Middle frontal gyrus (tissue), 1 donor: ENCODE measurements around the gene PRPF6.

Experiments
- DNase-seq: peaks from one replicate; pipeline ENCODE4 v3.0.0-alpha.2; 2015; ENCODE audit warnings: low spot score; ENCODE audit errors: extremely low spot score

The PRPF6 gene, protein sequence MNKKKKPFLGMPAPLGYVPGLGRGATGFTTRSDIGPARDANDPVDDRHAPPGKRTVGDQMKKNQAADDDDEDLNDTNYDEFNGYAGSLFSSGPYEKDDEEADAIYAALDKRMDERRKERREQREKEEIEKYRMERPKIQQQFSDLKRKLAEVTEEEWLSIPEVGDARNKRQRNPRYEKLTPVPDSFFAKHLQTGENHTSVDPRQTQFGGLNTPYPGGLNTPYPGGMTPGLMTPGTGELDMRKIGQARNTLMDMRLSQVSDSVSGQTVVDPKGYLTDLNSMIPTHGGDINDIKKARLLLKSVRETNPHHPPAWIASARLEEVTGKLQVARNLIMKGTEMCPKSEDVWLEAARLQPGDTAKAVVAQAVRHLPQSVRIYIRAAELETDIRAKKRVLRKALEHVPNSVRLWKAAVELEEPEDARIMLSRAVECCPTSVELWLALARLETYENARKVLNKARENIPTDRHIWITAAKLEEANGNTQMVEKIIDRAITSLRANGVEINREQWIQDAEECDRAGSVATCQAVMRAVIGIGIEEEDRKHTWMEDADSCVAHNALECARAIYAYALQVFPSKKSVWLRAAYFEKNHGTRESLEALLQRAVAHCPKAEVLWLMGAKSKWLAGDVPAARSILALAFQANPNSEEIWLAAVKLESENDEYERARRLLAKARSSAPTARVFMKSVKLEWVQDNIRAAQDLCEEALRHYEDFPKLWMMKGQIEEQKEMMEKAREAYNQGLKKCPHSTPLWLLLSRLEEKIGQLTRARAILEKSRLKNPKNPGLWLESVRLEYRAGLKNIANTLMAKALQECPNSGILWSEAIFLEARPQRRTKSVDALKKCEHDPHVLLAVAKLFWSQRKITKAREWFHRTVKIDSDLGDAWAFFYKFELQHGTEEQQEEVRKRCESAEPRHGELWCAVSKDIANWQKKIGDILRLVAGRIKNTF

DNA sequence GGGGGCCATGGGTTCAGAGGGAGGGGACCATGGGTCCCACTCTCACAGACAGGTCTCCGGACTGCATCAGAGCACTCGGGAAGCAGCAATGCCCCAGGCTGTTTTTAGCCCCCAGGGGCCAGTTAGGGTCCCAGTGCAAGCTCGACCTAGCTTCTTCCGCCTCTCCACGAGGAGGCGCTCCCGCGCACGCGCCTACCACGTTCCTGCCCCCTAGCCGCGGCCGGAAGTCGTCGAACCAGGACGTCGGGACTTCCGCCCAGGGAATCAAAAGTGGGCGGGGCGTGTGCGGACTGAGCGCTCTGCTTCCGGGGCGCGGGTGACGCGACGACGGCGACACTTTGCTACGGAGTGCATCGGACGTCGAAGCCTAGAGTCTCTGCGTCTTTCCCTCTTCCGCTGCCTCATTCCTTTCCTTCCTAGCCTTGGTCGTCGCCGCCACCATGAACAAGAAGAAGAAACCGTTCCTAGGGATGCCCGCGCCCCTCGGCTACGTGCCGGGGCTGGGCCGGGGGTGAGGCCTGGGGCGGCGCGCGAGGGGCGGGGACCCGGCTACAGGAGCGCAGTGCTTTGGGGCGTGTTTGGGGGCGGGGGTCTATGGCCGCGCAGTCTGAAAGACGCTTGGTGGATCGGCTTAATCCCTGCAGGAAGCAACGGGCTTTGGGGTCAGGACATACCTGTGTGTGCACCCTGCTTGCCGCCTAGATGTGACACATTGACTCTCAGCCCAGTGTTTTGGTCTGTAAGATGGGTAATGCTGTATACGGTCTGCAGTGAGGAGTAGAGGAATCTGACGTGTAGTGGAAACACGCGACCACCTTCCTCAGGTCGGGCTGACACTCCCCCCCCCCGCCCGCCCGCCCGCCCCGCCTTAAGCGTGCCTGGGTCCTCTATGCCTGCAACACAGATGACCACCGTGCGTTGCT lies at the start of gene PRPF6:
PRPF6 (plus strand) TSS at position 327 of the 923 bp plus-strand sequence; CDS start at position 441, 114 bp downstream.
- DNase-seq: peak; percentile 97

DNA sequence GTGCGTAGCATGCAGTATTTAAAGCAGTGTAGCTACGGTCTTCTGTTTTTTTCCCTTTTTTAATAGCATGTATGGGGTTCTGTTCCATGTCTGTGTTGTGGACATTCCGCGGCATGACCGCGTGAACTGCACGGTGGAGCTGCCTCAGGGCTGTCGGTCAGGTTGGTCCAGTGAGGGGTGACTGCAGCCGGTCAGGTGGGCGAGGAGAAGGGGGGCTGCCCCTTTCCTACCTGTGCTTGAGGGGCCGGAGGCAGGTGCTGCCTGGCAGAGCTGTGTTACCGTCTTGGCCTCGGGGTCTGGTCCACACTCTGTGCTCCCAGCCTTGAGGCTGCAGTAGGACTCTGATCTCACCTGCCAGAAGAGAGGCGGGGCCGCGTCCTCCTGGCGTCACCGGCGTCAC lies 49.2 kb upstream of the PRPF6 start:
- DNase-seq: no peak

DNA sequence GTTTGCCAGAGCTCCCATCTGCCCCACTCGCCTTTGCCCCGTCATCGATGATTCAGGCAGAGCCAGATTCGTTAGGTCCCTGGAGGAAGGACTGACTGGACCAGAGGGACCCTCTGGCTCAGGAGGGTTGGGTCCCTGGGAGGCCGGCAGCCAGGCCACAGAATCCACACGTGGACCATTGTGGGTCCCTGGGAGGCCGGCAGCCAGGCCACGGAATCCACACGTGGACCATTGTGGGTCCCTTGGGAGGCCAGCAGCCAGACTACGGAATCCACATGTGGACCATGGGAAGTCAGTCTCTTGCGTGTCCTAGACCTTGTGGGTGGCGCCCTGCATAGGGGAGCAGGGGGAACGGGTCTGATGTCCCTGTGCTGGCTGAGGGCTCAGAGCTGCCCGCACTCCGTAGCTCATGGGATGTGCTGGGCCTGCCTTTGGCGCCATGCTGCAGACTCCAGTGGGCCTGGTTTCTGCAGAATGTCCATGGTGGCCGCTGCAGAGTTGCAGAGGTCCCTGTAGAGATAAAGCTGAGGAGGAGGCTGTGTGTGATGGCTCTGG lies 48.2 kb upstream of the PRPF6 start:
- no peak for DNase-seq

DNA sequence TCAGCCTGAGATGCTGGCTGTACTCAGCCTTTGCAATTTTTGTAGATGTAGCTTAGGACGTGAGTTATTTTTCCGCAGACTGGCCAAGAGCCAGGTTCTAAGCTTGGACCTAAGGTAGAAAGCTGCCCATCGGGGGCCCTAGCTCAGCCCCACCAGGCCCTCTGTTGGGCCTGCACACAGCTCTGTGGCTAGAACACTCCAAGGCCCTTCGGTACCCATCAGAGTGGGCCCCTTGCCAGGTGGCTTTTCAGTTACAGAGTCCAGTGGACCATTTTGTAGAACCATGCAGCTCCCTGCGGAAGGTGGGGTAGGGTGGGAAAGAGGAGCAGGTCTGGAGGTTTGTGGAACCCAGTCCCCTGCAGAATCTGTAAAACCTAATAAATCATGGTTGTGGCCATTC lies 47.3 kb upstream of the PRPF6 start:
- no peak for DNase-seq

DNA sequence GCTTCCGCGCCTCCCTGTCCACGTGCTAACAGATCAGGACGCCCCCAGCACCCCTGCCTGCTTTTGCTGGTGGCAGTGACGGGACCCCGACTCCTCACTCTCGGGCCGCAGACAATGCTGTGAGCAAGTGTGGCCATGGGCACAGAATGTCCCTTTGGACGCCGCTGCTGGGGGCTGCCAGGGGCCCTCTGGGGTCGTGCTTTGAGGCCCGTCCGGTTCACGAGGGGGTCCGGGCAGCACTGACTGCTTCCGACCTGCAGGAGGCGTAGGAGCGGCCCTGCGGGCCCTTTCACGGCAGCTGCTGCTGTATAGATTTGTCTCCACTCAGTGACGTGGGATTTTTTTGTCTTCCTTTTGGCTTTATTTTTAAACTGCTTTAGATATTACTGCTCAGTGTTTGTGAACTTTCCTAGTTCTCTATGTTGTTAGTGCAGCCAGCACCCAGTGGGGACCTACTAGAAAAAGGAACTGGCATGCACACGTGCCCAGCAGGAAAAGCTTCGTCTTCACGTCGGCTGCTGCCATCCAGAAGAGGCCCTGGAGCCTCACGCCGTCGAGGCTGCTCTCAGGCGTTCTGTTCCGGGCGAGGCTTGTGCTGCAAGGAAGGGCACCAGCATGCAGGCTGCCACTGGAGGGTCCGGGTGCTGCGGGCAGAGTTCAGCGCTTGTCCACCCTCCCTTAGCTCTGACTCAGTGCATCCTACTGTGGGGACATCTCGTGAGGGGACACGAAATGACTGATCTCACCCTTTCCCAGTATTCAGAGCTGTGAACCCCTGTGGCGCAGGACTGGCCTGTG lies 46.5 kb upstream of the PRPF6 start:
- no peak for DNase-seq

DNA sequence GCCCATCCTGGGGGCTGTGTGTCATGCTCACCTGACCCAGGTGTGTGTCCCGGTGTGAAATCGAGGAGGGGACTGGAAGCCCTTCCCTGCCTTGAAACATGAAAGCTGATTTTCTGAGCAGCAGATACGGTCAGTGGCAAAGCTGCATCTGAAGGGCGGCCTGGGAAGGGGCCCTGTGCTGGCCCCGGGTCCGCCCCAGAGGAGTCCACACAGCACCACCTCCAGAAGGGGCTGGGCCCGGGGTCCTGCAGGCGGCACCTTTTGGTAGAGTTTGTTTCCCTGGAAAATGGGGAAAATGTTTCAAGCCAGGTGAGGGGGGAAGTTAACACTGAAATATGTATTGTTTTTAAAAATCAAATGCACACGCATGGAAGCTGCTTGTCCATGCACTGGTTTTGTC lies 45.5 kb upstream of the PRPF6 start:
- no peak for DNase-seq

DNA sequence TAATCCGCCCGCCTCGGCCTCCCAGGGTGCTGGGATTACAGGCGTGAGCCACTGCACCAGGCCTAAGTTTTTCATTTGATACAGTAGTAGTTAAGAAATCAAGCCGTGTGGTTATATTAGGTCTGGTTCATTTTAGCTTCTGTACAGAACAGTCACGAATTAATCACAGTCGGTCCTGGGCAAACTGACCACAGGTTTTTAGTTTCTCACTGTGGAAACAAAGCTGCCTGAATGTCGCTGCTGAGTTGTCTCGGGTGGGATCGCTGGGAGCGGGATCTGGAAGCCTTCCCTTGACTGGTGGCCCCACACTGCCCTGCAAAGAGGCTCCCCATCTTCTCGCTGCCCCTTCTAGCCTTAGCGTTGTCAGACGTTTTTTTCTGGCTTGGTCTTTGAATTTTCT lies 43.3 kb upstream of the PRPF6 start:
- DNase-seq: no peak

DNA sequence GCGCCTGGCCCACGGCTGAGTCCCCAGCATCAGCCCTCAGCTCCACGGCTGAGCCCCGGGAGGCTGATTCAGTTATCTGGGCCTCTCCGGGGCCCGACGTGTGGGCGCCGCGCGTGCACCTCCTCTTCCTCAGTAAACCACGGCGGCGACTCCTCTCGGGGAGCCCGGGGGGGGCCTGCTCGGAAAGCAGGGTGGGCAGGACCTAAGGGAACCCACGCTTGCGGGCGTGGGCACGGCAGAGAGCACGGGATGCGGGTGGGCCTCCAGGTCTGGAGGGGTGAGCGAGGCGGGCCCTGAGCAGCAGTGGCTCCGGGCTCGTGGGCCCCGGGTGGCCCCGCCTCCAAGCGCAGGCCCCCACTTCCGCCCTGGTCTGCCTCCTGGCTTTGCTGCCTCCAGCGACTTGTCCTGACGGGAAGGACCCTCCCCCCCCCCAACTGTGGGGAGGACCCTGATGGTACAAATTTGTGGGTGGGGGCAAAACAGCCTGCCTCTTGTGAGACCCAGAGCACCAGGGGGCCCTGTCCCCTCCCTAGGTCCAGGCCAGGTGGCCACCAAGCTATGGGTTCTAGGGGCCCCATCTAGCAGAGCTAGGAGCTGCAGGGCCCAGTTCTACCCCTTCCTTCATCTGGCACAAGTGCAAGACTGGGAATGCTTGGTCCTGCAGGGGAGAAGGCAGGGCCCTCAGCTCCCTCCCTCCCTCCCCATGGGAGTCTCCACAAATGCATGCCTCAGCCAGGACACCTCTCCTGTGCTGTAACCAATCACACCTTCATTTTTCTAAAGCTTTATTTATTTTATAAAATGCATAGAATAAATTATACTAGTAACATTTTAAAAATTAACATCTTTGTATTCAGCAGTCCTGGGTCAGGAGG lies 41.6 kb upstream of the PRPF6 start:
- DNase-seq: no peak

DNA sequence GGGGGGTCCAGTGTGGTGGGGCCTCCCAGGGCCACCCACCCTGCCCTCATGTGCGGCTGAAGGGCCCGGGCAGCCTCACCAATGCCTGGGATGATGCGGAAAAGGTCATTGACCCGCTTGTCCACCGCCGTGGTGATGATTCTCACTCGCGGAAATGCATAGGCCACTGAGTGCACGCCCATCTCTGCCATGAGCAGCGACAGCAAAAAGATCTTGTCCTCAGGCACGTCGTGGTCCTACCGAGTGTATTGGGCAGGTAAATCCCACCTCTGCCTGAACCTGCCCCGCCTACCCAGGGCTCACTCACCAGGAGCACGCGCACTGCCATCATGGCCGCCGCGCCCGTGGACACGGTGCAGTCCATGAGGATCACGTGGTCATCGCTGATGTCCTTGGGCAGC lies 40.9 kb upstream of the PRPF6 start:
- DNase-seq: no peak

DNA sequence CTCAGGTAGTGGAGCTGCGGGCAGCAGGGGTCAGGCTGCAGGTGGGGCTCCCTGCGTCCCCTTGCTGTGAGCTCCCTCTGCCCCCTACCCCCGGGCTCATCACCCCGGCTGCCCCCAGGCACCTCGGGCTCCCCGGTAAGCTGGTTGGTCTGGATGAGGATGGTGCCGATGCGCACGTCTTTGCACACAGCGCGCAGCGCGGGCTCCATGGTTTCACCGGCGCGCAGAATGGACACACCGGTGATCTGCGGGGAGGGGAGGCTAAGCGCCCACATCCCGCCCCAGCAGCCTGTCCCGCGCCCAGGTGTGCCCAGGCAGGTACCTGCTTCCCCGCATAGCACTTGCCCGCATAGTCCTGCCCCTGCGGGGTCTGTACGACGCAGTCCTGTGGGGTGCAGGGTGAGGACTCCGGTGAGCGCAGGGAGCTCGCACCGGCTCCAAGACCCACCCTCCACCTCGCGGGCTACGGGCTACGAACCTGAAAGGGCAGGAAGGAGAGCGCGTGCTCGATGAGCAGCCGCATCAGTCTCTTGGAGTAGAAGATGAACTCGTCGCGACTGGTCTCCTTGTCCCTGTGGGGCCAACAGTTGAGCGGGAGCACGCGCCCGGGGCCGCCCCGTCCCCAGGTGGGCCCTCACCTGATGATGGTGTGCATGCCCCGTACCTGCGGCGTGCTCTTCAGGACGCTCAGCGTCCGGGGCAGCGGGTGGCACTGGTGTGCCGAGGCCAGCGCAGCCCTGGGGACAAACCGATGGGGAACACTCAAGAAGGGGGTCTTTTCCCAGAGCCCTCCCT lies 40.3 kb upstream of the PRPF6 start:
- DNase-seq: no peak

DNA sequence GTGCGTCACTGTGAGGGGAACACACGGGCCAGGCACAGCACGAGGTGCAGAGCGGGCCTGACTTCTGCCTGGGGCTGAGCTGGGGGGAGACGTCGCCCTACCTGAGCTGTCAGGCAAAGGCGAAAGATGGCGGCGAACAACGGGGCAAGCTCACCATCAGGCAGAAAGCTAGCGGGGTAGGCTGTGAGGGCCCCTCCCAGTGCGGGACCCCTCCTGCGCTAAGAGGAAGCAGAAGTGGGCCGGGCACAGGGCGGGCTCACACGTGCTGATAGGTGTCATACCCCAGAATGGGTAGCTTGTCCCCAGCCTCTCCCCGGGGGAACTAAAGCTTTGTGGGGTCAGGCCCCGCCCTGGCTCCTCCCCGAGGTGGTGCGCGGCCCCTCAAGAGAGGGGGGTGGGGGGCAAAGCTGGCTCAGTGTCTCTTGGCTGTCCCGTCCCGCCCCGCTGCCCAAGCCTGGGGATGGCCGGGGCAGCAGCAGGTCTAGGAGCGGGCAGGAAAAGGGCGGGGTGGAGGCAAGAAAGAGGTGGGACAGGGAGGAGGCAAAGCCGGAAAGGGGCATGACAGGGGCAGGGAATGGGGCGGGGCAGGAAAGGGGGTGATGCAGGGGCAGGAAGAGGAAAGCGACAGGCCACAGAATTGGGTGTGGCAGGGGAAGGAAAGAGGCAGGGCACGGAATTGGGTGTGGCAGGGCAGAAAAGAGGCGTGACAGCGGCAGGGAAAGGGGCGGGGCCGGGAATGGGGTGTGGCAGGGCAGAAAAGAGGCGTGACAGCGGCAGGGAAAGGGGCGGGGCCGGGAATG lies 39.5 kb upstream of the PRPF6 start:
- no peak for DNase-seq

DNA sequence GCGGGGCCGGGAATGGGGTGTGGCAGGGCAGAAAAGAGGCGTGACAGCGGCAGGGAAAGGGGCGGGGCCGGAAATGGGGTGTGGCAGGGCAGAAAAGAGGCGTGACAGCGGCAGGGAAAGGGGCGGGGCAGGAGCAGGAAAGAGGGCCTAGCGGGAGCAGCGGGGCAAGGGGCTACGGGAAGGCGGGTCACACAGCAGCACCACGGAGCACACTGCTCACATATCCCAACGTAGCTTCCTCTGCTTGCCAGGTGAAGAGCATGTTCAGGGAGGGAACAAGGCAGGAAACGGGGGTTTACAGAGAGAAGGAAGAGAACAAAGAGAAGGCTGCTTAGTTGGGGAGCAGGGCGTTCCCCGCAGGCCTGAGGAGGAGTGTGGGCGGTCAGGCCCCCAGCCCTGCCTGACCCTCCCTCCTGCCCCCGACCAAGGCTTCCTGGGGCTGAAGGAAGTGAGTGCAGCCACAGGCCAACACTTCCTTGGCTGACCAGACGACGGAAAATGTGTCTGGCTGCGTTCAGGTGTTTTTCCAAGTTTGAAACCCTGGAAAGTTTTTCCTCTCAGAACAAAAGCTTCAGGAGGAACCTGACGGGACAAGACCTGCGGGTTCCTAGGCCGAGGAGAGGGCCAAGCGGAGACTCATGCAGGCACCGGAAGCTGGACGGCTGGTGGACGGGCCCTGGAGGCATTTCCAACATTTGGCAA lies 38.5 kb upstream of the PRPF6 start:
- no peak for DNase-seq

DNA sequence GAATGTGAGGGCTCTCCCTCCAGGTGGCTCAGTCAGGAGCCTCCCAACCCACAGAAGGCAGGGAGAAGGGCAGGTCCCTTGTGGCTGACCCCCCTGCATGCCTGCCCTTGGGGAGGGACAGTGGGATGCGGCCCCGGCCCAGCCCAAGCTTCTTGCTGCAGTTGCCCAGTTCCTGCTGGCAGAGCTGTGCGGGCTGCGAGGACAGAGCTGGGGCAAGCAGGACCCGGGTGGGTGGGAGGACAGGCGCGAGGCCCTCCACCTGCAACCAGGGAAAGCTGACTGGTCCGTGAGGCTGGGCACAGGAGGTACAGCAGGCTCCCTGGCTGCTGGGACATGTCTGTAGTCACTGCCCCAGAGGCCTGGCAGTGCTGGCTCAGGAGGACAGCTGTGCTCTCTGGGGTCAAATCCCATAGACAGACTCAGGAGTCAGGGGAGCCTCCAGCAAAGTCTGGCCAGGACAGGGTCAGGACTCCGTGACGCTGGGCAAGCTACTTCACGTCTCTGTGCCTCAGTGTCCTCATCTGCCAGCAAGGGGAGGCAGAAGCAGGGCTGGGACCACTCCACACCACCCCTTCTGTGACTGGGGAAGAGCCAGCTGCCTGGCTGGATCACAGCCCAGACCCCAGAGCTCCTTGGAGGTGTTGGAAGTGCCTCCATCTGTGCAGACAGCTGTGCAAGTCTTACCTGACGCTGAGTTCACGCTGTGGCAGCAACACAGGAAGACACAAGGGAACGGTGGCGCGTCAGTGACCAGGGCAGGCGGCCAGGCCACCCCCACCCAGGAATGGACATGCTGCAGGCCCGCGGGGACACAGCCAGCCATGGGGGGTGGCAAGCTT lies 37.7 kb upstream of the PRPF6 start:
- DNase-seq: no peak

DNA sequence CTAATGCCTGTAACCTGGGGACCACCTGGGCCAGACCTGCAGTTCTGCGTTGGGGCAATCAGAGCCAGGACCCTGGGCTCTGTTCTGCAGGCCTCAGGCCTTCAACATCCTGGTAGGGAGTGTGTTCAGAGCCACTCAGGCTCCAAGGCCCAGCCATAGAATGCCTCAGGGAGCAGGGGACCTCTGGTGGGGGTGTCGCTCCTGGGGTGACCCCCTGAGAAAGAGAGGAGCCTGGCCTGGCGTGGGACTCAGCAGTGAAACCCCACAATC lies 37.2 kb upstream of the PRPF6 start:
- no peak for DNase-seq

DNA sequence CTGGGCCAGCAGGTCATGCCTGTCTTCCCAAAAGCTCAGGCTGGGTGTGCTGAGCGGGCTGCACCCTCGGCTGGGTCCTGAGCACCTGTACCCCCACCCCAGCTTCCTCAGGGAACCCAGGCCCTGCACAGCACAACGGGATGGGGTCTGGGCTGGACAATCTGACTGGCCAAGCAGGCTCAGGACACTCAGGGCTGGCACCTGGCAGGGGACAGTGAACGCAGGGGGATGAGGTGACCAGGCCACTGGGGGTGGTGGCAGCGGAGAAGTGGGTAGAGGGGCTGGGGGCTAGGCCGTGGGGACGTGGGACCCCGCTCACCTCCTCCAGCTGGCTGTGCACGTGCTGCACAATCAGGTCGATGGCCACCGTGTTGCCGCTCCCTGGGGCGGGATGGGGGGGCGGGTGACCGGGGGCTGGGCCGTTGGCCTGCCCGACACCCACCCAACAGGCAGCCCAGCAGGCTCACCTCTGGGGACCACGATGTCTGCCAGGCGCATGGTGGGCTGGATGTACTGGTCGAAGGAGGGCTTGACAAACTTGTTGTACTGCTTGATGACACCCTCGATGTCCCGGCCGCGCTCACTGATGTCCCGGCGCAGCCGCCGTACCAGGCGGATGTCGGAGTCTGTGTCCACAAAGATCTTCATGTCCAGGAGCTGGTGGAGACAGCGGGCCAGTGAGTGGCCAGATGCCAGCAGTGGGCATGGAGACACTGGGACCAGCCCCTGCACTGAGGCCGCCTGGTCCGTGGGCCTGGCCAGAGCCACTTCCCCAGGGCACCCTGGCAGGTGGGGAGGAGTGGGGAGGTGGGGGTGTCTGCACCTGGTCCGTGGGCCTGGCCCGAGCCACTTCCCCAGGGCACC lies 36.6 kb upstream of the PRPF6 start:
- DNase-seq: no peak
